ENCODE measurements around the gene RBM25. TPM values are rescaled to one million over a fixed set of nuclear protein-coding genes. Genes with fewer than 3 reads are reported as not detected.

RBM25 gene
- polyA plus RNA-seq, 1 experiment = 52.4 TPM

GRCh38 chr14:73170686-73171085 is 112.4 kb downstream of the RBM25 start:
- no peak overlapping the region for H3K4me3 ChIP-seq (ENCODE audit: low read depth, low read length)
- no peaks in the 10 kb centered on the region for H3K27me3 ChIP-seq (ENCODE audit: control insufficient read depth, insufficient read depth, low read length)
- no peak overlapping the region for H3K27ac ChIP-seq (ENCODE audit: low read depth, low read length)
- DNase-seq (ENCODE audit: low read depth, low spot score) = no peak
- TF ChIP-seq CTCF (IDR thresholded peaks at IDR 0.05; ENCODE audit: low read depth, low read length) = no peak
- ChIA-PET CTCF (interaction anchor here (0.6 to 1.5 kb wide), 2 partner anchors 124 to 301 kb away, joined by 4 to 5 read pairs; no protein-coding TSS in a partner anchor), POLR2A (no interaction called here)
- no peaks in the 10 kb centered on the region for H3K9me3 ChIP-seq (ENCODE audit: control insufficient read depth, insufficient read depth, low read length)

GRCh38 chr14:73172500-73172899 is 114.2 kb downstream of the RBM25 start:
- POLR2A ChIA-PET = no interaction called here
- TF ChIP-seq CTCF (IDR thresholded peaks at IDR 0.05; ENCODE audit: low read depth, low read length) = no peak
- Histone ChIP-seq H3K4me3 (ENCODE audit: low read depth, low read length) (no peak overlapping the region), H3K27ac (ENCODE audit: low read depth, low read length) (no peak overlapping the region), H3K9me3 (ENCODE audit: control insufficient read depth, insufficient read depth, low read length) (no peaks in the 10 kb centered on the region), H3K27me3 (ENCODE audit: control insufficient read depth, insufficient read depth, low read length) (no peaks in the 10 kb centered on the region)
- DNase-seq (ENCODE audit: low read depth, low spot score) = no peak
- CTCF ChIA-PET = interaction anchor here (0.6 to 5.4 kb wide), 17 partner anchors 21 to 461 kb away, joined by 3 to 107 read pairs (median 4); partner anchors contain the start of gene NUMB

- peak; percentile 65 for TF ChIP-seq CTCF (IDR thresholded peaks at IDR 0.05; ENCODE audit: low read depth, low read length)
- Histone ChIP-seq H3K27ac (ENCODE audit: low read depth, low read length) (no peak overlapping the region), H3K4me3 (ENCODE audit: low read depth, low read length) (no peak overlapping the region), H3K9me3 (ENCODE audit: control insufficient read depth, insufficient read depth, low read length) (no peaks in the 10 kb centered on the region), H3K27me3 (ENCODE audit: control insufficient read depth, insufficient read depth, low read length) (no peaks in the 10 kb centered on the region)
- CTCF ChIA-PET = interaction anchor here (0.6 to 5.4 kb wide), 31 partner anchors 10 to 490 kb away, joined by 3 to 107 read pairs (median 4); partner anchors contain the start of gene NUMB
- POLR2A ChIA-PET = interaction anchor here (0.6 kb wide), 1 partner anchor 15 kb away, joined by 5 read pairs; no protein-coding TSS in a partner anchor
- peak; percentile 7 for DNase-seq (ENCODE audit: low read depth, low spot score)
Measured at GRCh38 chr14:73173092-73173735, 114.9 kb downstream of the RBM25 start.

Small RNA genes lying within 50 kb of the gene (small RNA-seq; reads per million reads assigned to genes)
- not detected for gene RN7SL586P (ENCODE audit: insufficient read length, low read depth)

Other genes starting within 250 kb of the RBM25 start
- gene DPF3, start 164.4 kb upstream of the RBM25 start, polyA plus RNA-seq (2011; rRNA removed) = 15.8 and 18.1 TPM in 2 replicates
- gene DCAF4, start 132.1 kb upstream of the RBM25 start, polyA plus RNA-seq (2011; rRNA removed) = 14.7 and 14.8 TPM in 2 replicates
- gene ZFYVE1, start 31.4 kb upstream of the RBM25 start, polyA plus RNA-seq (2011; rRNA removed) = 24.5 and 27.4 TPM in 2 replicates
- 20.2 and 37.3 TPM in 2 replicates for gene PSEN1, start 78.0 kb downstream of the RBM25 start, polyA plus RNA-seq (2011; rRNA removed)
- gene PAPLN, start 179.0 kb downstream of the RBM25 start, polyA plus RNA-seq (2011; rRNA removed) = 3.1 and 3.4 TPM in 2 replicates